ENCODE results near the gene ITPRIP.

Gene ITPRIP

DNA sequence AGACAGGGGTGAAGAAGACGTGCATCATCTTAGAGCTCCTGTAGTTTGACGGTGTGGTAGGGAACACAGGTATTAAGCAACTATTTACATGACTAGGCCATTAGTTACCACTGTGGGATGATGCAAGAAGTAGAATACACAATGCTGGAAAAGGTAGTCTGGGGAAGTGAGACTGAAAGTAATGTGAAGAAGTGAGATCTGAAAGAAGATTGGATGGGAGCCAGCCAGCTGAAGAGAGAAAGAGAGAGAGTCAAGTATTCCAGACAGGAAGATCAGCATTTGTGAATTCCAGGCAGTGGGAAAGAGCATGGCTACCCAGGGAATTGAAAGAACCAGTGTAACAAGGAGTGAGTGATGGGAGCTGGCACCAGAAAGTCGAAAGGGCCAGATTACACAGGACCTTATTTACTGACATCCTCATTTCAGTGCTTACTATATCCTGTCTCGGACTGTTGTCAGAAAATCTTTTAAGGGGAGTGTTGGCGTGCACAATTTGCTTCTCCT is 11.4 kb upstream of the ITPRIP start:
- no peaks in the 10 kb centered on the region for H3K36me3 ChIP-seq (ENCODE audit: insufficient read depth, low read length)
- no peaks in the 10 kb centered on the region for H3K9me3 ChIP-seq (ENCODE audit: control insufficient read depth, insufficient read depth, low read length)
- no peak overlapping the region for H3K9ac ChIP-seq (ENCODE audit: low read depth, low read length)
- H3K4me1 ChIP-seq (ENCODE audit: insufficient read depth, low read length) = peaks cover 10% of the 10 kb centered on the region

DNA sequence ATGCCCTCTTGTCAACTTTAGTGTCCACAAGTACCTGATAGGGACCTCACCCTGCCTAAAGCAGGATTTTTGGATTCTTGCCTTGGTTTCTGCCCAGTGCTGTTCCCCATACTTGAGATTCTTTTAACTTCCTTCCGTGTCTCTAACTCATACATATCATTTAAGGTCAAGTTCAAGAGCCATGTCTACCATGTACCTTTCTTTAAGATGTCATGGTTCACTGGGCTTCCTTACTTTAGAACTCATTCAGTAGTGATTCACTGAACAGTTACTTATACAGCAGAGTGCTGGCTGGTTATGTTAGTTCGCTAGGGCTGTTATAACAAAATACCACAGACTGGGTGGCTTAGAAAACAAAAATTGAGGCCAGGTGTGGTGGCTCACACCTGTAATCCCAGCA is 10.3 kb upstream of the ITPRIP start:
- peaks cover 10% of the 10 kb centered on the region for H3K4me1 ChIP-seq (ENCODE audit: insufficient read depth, low read length)
- no peak overlapping the region for H3K9ac ChIP-seq (ENCODE audit: low read depth, low read length)
- no peaks in the 10 kb centered on the region for H3K36me3 ChIP-seq (ENCODE audit: insufficient read depth, low read length)
- H3K9me3 ChIP-seq (ENCODE audit: control insufficient read depth, insufficient read depth, low read length) = no peaks in the 10 kb centered on the region

DNA sequence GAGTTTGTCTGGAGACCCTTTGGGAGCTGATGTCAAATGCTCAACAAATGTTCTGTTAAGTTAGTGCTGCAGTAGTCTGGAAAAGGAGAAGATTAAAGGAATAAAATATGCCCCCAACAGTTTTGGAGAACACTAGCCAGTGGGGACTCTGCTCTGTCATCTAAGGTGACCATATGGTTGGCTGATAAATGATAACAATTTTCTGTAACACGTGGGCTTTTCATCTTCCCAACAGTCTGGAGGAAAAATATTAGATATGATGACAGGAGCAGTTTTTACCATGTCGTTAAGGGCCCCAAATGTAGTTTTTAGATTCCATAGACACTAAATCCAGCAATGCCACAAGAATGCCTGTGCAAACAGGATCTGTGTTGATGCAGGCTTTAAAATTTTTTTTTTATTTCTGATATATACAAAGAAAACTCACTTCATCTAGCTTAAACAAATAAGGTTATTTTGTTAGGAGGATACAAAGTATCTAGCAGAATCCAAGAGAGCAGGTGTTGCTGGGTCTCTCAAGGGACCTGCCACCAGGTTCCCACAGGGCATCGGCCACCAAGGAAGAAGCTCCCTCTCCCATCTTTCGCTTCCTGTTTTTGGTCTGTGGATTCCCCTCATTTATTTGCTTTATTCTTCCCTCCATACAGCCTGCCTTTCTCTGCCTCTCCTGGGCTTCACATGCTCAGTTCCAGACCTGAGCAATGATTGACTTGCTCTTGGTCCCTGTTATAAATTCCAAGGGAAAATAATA is 9.2 kb upstream of the ITPRIP start:
- Histone ChIP-seq H3K4me1 (ENCODE audit: insufficient read depth, low read length) (peaks cover 17% of the 10 kb centered on the region), H3K9ac (ENCODE audit: low read depth, low read length) (no peak overlapping the region), H3K9me3 (ENCODE audit: control insufficient read depth, insufficient read depth, low read length) (no peaks in the 10 kb centered on the region), H3K36me3 (ENCODE audit: insufficient read depth, low read length) (no peaks in the 10 kb centered on the region)

DNA sequence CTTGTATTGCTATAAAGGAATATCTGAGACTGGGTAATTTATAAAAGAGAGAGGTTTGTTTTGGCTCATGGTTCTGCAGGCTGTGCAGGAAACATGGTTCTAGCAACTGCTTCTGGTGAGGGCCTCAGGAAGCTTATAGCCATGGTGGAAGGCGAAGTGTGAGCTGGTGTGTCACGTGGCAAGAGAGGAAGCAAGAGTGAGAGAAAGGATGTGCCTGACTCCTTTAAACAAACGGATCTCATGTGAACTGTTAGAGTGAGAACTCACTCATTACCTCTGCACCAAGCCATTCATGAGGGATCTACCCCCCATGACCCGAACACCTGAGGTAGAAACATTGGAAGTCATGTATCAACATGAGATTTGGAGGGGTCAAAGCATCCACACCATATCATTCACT is 7.7 kb upstream of the ITPRIP start:
- H3K9me3 ChIP-seq (ENCODE audit: control insufficient read depth, insufficient read depth, low read length) = no peaks in the 10 kb centered on the region
- H3K9ac ChIP-seq (ENCODE audit: low read depth, low read length) = no peak overlapping the region
- peaks cover 17% of the 10 kb centered on the region for H3K4me1 ChIP-seq (ENCODE audit: insufficient read depth, low read length)
- no peaks in the 10 kb centered on the region for H3K36me3 ChIP-seq (ENCODE audit: insufficient read depth, low read length)

DNA sequence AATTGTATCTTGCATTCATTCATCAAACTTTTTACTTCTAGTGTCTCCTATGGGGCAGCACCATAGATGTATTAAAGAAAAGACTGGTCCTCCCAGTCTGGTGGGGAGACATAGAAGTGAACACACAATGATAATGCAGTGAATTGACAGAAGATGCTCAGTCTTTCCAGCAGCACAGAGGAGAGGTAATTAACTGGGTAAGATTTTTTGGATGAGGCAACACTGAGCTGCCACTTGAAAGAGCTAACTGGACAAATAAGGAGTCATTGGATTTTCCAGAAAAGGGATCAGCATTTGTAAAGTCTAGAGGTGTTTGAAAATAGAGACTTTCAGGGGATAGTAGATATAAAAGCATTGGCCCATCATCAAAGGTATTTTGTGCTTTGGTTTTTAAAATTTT is 7.2 kb upstream of the ITPRIP start:
- Histone ChIP-seq H3K9ac (ENCODE audit: low read depth, low read length) (no peak overlapping the region), H3K9me3 (ENCODE audit: control insufficient read depth, insufficient read depth, low read length) (no peaks in the 10 kb centered on the region), H3K4me1 (ENCODE audit: insufficient read depth, low read length) (peaks cover 17% of the 10 kb centered on the region), H3K36me3 (ENCODE audit: insufficient read depth, low read length) (no peaks in the 10 kb centered on the region)

DNA sequence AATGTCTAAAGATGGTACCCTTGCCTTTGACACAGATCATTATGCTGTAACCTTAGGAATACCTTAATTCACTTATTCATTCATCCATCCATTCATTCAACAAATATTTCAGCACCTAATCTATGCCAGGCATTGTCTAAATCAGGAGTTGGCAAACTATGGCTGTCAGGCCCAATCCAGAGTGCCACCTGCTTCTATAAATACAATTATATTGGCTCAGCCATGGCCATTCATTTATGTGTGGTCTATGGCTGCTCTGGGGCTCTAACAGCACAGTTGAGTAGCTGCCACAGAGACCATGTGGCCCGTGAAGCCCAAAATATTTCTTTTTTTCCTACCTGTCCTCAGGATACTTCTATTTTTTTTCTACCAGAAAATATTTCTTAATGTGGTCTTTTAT is 6.0 kb upstream of the ITPRIP start:
- no peaks in the 10 kb centered on the region for H3K36me3 ChIP-seq (ENCODE audit: insufficient read depth, low read length)
- H3K9ac ChIP-seq (ENCODE audit: low read depth, low read length) = no peak overlapping the region
- H3K4me1 ChIP-seq (ENCODE audit: insufficient read depth, low read length) = peaks cover 20% of the 10 kb centered on the region
- H3K9me3 ChIP-seq (ENCODE audit: control insufficient read depth, insufficient read depth, low read length) = no peaks in the 10 kb centered on the region

DNA sequence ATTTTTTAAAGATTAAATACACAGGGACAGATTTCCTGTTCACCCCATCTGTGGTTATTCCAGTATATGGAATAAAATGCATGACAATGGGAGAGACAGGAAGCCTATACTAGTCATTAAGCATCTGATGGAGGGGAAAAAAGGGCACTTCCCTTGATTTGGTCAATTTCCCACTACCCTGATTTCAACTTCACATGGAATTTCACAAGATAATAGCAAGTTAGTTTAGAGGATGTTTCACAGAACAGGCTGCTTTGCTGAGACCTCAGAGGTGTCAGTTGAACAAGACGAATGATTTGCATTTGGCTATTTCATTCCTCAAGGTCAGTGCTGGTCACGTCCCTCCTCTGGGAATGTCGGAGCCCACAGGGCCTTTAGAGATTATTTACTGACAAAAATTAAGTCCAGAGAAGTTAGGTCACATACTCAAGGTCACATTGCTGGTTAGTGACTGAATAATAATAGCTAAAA is 4.7 kb upstream of the ITPRIP start:
- peaks cover 19% of the 10 kb centered on the region for H3K4me1 ChIP-seq (ENCODE audit: insufficient read depth, low read length)
- no peaks in the 10 kb centered on the region for H3K36me3 ChIP-seq (ENCODE audit: insufficient read depth, low read length)
- H3K9me3 ChIP-seq (ENCODE audit: control insufficient read depth, insufficient read depth, low read length) = no peaks in the 10 kb centered on the region
- no peak overlapping the region for H3K9ac ChIP-seq (ENCODE audit: low read depth, low read length)

DNA sequence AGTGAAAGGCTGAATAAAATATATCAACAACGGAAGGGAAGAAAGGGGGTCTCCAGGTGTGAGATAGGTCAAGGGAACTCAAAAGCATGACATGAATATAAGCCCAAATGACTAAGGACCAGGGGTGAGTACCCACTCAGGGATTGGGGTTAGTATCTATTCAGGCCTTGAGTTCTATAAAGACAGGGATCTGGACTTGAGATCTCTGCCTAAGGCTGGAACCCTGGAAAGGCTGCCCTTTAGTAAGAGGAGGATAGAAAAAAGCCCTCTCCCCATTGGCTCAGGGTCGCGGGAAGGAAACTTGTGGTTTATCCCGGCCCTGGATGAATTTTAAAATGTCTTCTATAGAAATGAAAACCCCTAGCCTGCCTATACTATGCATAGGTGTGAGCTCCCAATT is 2.4 kb upstream of the ITPRIP start:
- Histone ChIP-seq H3K9ac (ENCODE audit: low read depth, low read length) (no peak overlapping the region), H3K4me1 (ENCODE audit: insufficient read depth, low read length) (peaks cover 24% of the 10 kb centered on the region), H3K36me3 (ENCODE audit: insufficient read depth, low read length) (no peaks in the 10 kb centered on the region), H3K9me3 (ENCODE audit: control insufficient read depth, insufficient read depth, low read length) (no peaks in the 10 kb centered on the region; the same call in 1 of the 2 replicates)

DNA sequence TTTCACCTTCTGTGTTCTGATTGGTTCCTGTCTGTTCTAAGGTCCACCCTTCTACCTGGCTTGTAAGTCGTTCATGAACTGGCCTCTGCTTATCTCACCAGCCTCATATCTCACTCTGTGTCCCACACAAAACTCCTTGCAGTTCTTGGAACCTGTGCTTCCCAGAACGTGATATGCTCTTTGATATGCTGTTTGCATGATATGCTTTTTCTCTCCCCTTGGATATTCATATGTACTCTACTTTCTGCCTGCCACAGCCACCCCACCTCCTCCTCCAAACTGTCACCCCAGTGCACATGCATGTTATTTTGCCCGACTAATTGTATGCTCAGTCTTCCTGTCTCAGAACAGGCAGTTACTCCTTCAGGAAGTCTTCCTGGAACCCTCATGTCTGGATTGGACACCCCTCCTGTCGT is 1.9 kb upstream of the ITPRIP start:
- no peaks in the 10 kb centered on the region; the same call in 1 of the 2 replicates for H3K9me3 ChIP-seq (ENCODE audit: control insufficient read depth, insufficient read depth, low read length)
- no peaks in the 10 kb centered on the region for H3K36me3 ChIP-seq (ENCODE audit: insufficient read depth, low read length)
- H3K4me1 ChIP-seq (ENCODE audit: insufficient read depth, low read length) = peaks cover 24% of the 10 kb centered on the region
- H3K9ac ChIP-seq (ENCODE audit: low read depth, low read length) = no peak overlapping the region; the same call in 1 of the 2 replicates

DNA sequence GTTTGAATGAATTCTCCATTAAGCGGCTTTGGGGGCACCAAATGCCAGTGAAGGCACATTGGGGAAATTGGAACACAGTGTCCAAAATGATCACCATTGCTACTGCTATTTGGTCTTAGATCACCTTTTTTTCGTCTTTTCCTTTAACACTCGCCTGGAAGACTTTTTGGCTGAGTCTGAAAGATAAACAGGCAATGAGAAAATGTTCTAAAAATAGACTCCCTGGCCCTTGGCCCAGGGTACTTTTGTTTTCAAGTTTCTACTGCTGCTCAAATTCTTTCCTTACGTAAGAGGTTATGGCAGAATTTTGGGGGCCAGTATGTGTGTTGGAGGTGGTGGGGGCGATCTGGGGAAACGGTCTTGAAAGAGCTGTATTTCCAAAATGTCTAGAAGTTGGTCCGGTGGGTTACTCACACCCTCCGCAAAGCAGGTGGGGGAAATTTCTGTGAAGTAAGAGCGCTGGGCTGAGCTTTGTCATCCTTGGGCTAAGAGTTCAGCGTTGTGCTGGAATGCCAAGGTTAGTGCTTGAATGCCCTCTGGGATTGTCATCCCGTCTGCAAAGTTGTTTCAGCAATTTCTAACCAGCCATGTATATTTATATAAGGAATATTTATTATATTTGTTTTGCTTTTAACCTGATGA is 1.3 kb upstream of the ITPRIP start:
- H3K9ac ChIP-seq (ENCODE audit: low read depth, low read length) = peak overlapping the region; percentile 77
- H3K4me1 ChIP-seq (ENCODE audit: insufficient read depth, low read length) = peaks cover 24% of the 10 kb centered on the region
- H3K36me3 ChIP-seq (ENCODE audit: insufficient read depth, low read length) = no peaks in the 10 kb centered on the region
- H3K9me3 ChIP-seq (ENCODE audit: control insufficient read depth, insufficient read depth, low read length) = no peaks in the 10 kb centered on the region; the same call in 1 of the 2 replicates

DNA sequence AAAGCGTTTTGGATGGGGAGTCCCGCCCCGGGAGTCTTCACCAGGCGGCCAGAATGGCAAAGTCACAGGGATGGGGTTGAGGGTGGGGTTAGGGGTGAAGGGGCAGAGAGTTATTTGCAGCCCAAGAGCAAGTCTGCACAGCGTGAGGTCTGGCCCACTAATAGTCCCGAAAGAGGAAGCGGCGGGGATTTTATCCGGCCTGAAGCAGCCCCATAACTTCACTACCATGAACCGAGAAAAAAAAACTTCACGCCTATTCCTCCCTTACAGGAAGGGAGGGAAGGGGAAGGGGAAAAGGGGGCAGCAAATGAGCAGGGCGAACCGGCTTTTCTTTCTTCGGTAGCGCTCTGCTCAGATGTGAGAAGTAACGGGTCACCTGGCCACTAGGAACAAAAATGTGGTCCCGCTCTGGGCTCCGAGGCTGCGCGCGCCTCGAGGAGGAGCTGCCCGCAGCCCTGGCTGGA is 712 bp downstream of the ITPRIP start:
- peak overlapping the region; percentile 77 for H3K9ac ChIP-seq (ENCODE audit: low read depth, low read length)
- H3K9me3 ChIP-seq (ENCODE audit: control insufficient read depth, insufficient read depth, low read length) = no peaks in the 10 kb centered on the region; the same call in 1 of the 2 replicates
- H3K36me3 ChIP-seq (ENCODE audit: insufficient read depth, low read length) = no peaks in the 10 kb centered on the region
- peaks cover 37% of the 10 kb centered on the region for H3K4me1 ChIP-seq (ENCODE audit: insufficient read depth, low read length)

DNA sequence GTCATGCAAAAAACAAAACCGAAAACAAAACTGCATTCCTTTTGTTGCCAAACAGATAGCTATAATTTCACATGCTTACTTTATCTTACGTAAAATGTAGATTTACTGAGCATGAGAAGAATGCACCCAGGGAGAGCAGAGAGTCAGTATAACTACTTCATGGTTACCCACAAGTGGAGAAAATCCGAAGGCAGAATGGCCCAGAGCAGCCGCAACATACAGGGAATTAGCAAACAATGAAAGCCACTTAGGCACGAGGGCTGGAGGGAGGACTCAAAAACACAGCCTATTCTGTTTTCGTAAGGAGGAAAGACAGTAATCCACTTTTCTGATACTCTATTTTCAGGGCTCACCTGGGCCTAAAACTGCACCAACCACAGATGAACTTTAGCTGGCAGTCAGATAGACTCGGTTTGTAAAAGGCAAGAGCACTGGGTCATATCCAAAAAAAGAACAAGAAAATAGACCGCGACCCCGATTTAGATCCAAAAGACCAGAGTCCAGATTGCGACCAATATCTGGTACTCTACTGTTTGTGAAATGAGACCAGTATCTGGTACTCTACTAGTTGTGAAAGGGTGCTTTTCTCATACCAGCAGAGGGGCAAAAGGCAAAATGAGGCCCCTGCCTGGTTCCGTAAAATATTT is 1.3 kb downstream of the ITPRIP start:
- Histone ChIP-seq H3K9ac (ENCODE audit: low read depth, low read length) (peak overlapping the region; percentile 77), H3K36me3 (ENCODE audit: insufficient read depth, low read length) (no peaks in the 10 kb centered on the region), H3K4me1 (ENCODE audit: insufficient read depth, low read length) (peaks cover 43% of the 10 kb centered on the region), H3K9me3 (ENCODE audit: control insufficient read depth, insufficient read depth, low read length) (no peaks in the 10 kb centered on the region; the same call in 1 of the 2 replicates)

DNA sequence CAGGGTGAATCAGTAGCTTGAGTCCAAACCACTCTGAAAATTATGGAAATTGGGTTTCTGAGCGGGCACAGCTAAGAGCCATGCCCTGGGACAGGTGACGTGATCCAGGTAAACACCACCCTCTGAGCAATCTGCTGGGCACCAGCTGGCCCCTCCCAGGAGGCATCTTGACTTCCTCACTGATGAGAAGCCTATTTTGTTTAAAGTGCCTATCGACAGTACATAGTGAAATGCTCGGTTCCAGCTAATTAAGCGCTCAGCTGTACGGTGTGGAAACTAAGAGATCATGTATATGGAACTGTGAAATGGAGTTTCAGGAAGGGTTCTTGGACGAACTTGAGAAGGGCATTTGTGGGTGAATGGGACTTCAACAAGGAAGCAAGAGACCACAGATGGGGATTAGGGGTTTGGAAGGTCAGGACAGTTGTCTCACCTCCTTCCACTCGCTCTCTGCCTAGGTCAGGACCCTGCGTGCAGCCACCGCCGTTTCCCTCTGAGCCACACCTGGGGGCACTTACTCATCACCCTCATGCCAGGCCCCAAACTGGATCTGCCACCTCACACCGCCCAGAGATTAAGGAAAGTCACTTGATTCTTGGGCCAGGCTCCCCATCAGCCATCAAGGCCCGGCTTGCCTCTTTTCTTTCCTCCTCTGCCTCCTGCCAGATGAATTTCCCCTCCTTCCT is 3.2 kb downstream of the ITPRIP start:
- H3K4me1 ChIP-seq (ENCODE audit: insufficient read depth, low read length) = peaks cover 58% of the 10 kb centered on the region
- H3K9me3 ChIP-seq (ENCODE audit: control insufficient read depth, insufficient read depth, low read length) = no peaks in the 10 kb centered on the region; the same call in 1 of the 2 replicates
- H3K36me3 ChIP-seq (ENCODE audit: insufficient read depth, low read length) = no peaks in the 10 kb centered on the region

DNA sequence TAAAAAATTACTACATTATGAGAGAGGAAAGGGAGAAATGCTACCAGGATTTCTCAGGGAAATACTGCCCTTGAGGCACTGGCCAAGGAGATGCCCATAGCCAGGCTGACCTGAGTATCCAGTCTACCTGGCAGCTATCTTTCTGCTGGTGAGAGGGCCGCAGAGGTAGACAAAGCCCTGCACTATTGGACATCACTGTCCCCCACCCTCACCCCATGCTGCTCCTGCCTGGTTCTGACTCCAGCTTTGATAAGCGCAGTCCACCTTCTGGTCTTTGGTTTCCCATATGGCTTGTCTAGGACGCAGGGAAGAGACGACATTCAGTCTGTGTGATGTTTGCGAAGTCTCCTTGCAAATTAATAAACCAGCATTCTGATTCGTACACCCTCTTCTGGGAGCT is 3.7 kb downstream of the ITPRIP start:
- H3K36me3 ChIP-seq (ENCODE audit: insufficient read depth, low read length) = no peaks in the 10 kb centered on the region
- no peak overlapping the region for H3K9ac ChIP-seq (ENCODE audit: low read depth, low read length)
- peaks cover 58% of the 10 kb centered on the region for H3K4me1 ChIP-seq (ENCODE audit: insufficient read depth, low read length)
- no peaks in the 10 kb centered on the region; the same call in 1 of the 2 replicates for H3K9me3 ChIP-seq (ENCODE audit: control insufficient read depth, insufficient read depth, low read length)

More for the DNA sequence above, 3.2 kb downstream of the ITPRIP start:
- no peak overlapping the region for H3K9ac ChIP-seq (ENCODE audit: low read depth, low read length)
